Upper lobe of right lung (tissue), 1 donor: ENCODE data around the gene SCT. TPM values are rescaled to one million over a fixed set of nuclear protein-coding genes. Genes with fewer than 3 reads are reported as not detected.

ENCODE experiments used
- ATAC-seq: fragments of 200-7000 bp; cut with Tn5 transposase; one replicate; pipeline ENCODE4 v1.9.1; 2020; ENCODE audit warnings: mild to moderate bottlenecking, moderate library complexity
- DNase-seq: peaks from one replicate; pipeline ENCODE4 v3.0.0-alpha.2; 2020
- H3K27ac ChIP-seq: fragments of 200-600 bp; one replicate; pipeline ENCODE4 v1.8.0; 2022
- H3K27me3 ChIP-seq: fragments of 200-600 bp; one replicate; pipeline ENCODE4 v1.8.0; 2022; ENCODE audit warnings: mild to moderate bottlenecking
- H3K36me3 ChIP-seq: fragments of 200-600 bp; one replicate; pipeline ENCODE4 v1.8.0; 2022
- H3K4me1 ChIP-seq: fragments of 200-600 bp; one replicate; pipeline ENCODE4 v1.8.0; 2022
- H3K4me3 ChIP-seq: fragments of 200-600 bp; one replicate; pipeline ENCODE4 v1.8.0; 2022; ENCODE audit warnings: mild to moderate bottlenecking
- H3K9me3 ChIP-seq: fragments of 200-600 bp; one replicate; pipeline ENCODE4 v1.8.0; 2022
- intact Hi-C: fragments of 100-400 bp; cut with DNase I; formaldehyde crosslinking; loops from one replicate; pipeline ENCODE4 v1.11.0; 2022
- total RNA-seq: library from RNA; stranded (reverse); fragmentation: NEBNext Ultra II Directional; extraction: Animal tissue kit (Norgen Biotek cat#: 25700); gene quantifications from one replicate; pipeline ENCODE4 v1.2.1, GENCODE V29; 2021
- TF ChIP-seq, protein P1 (sequence below): fragments of 200-600 bp; IDR thresholded peaks from one replicate; pipeline ENCODE4 v1.8.0; 2022; ENCODE audit warnings: antibody characterized with exemption
- donor health status: DM: no; HTN: yes; CAD: no; lungs with severe emphysema.

The SCT gene
- total RNA-seq, 1 donor from 2014 or later = not detected

GRCh38 chr11:646214-646613, 19.2 kb upstream of the SCT start:
- no peak for ATAC-seq

GRCh38 chr11:645536-645935, 18.6 kb upstream of the SCT start:
- TF ChIP-seq, protein P1, sequence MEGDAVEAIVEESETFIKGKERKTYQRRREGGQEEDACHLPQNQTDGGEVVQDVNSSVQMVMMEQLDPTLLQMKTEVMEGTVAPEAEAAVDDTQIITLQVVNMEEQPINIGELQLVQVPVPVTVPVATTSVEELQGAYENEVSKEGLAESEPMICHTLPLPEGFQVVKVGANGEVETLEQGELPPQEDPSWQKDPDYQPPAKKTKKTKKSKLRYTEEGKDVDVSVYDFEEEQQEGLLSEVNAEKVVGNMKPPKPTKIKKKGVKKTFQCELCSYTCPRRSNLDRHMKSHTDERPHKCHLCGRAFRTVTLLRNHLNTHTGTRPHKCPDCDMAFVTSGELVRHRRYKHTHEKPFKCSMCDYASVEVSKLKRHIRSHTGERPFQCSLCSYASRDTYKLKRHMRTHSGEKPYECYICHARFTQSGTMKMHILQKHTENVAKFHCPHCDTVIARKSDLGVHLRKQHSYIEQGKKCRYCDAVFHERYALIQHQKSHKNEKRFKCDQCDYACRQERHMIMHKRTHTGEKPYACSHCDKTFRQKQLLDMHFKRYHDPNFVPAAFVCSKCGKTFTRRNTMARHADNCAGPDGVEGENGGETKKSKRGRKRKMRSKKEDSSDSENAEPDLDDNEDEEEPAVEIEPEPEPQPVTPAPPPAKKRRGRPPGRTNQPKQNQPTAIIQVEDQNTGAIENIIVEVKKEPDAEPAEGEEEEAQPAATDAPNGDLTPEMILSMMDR = no peak
- intact Hi-C loops = no loop called here
- no peaks in the 10 kb centered on the region for H3K4me1 ChIP-seq
- ATAC-seq = no peak
- H3K36me3 ChIP-seq = peaks cover 13% of the 10 kb centered on the region
- H3K4me3 ChIP-seq = no peak overlapping the region
- no peaks in the 10 kb centered on the region for H3K27me3 ChIP-seq
- H3K27ac ChIP-seq = no peak overlapping the region
- no peak for DNase-seq
- no peaks in the 10 kb centered on the region for H3K9me3 ChIP-seq

More at GRCh38 chr11:646214-646613, 19.2 kb upstream of the SCT start:
- DNase-seq = no peak
- peaks cover 19% of the 10 kb centered on the region for H3K36me3 ChIP-seq
- intact Hi-C loops = no loop called here
- H3K4me1 ChIP-seq = no peaks in the 10 kb centered on the region
- TF ChIP-seq, protein P1 = no peak
- no peak overlapping the region for H3K4me3 ChIP-seq
- no peaks in the 10 kb centered on the region for H3K27me3 ChIP-seq
- H3K9me3 ChIP-seq = no peaks in the 10 kb centered on the region
- H3K27ac ChIP-seq = no peak overlapping the region

DNA sequence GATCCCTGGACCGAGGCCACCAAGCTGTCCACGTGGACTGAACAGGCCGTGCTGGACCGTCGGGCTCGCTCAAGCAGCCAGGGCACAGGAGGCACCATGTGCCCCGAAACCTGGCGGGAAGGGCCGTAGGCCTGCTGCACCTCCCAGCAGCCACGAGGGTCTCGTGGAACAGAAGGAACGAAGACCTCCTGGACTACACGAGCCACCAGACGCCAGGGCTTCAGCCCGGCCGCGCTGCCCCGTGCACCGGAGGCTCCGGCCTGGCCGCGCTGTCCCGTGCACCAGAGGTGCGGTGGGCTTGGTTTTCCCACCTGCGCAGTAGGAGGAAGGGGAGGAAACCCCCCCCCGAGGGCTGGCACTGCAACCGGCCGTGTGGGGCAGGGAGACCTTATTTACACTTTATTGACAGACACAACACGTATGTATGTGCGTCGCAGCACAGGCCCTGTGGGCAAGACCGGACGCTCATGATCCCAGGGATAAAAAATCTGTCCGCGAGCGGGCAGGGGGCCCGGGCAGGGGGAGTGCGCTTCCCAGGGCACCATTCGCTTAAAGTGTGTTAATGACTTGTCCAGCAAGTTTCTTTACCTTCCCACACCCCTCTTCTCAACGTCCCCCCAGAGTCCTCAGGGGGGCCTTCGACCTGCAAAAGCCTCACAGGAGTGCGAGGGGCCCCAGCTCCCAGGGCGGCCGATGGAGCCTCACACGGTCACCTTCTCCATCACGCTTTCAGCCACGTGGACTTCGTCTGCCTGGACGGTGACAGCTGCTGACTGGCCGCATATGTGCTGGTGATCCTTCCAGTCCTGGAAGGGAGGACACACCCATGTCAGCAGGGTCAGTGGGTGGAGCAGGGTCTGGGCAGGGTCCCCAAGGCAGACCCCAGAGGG, 17.1 kb upstream of the SCT start:
- TF ChIP-seq, protein P1 = no peak
- H3K9me3 ChIP-seq = no peaks in the 10 kb centered on the region
- H3K4me3 ChIP-seq = no peak overlapping the region
- H3K36me3 ChIP-seq = peaks cover 12% of the 10 kb centered on the region
- peaks cover 2% of the 10 kb centered on the region for H3K27me3 ChIP-seq
- H3K27ac ChIP-seq = no peak overlapping the region
- H3K4me1 ChIP-seq = no peaks in the 10 kb centered on the region
- no peak for ATAC-seq
- no peak for DNase-seq
- intact Hi-C loops = no loop called here

DNA sequence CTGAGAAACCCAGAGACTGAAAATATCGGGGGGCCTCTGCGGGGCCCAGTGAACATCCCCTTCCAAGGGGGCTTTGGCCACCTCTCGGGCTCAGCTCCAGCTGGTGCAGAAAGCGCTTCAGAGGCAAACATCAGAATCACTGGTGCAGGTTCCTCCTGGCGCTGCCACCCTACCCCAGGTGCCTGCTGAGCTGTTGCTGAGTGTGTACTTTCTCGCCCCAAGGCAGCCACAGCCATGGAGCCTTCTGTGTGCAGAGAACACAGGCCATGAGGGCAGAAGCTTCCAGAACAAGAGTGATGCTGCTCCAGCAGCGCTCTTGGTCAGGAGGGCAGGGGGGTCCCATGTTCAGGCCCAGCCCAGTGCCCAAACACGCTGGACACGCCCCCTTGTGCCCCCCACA, 16.4 kb upstream of the SCT start:
- Histone ChIP-seq H3K27me3 (peaks cover 9% of the 10 kb centered on the region), H3K27ac (no peak overlapping the region), H3K36me3 (peaks cover 12% of the 10 kb centered on the region), H3K4me3 (no peak overlapping the region), H3K9me3 (no peaks in the 10 kb centered on the region), H3K4me1 (no peaks in the 10 kb centered on the region)
- TF ChIP-seq, protein P1 = no peak
- intact Hi-C loops = no loop called here
- ATAC-seq = no peak
- no peak for DNase-seq

GRCh38 chr11:641806-642370, 14.9 kb upstream of the SCT start:
- Histone ChIP-seq H3K4me1 (peaks cover 4% of the 10 kb centered on the region), H3K27me3 (peaks cover 21% of the 10 kb centered on the region), H3K4me3 (no peak overlapping the region), H3K9me3 (no peaks in the 10 kb centered on the region), H3K36me3 (peaks cover 12% of the 10 kb centered on the region), H3K27ac (no peak overlapping the region)
- DNase-seq = no peak
- TF ChIP-seq, protein P1 = no peak
- ATAC-seq = no peak
- intact Hi-C loops = no loop called here
